Thyroid gland (tissue), 4 donors: ENCODE results near the gene CERKL. TPM values are rescaled to one million over a fixed set of nuclear protein-coding genes. Genes with fewer than 3 reads are reported as not detected.

Experiments
- DNase-seq, 2 donors: peaks; one replicate each; pipeline ENCODE4 v3.0.0-alpha.2; 2019
- H3K27ac ChIP-seq, 3 donors: fragments of 200-600 bp; sonication (generic); 1 replicate in 2 of 3; 2 replicates in 1 of 3; pipeline ENCODE4 v1.5.1; 2016 to 2019; ENCODE audit warnings: mild to moderate bottlenecking in 1 of 3, moderate library complexity in 1 of 3
- H3K27me3 ChIP-seq: fragments of 200-600 bp; sonication (generic); one replicate; pipeline ENCODE4 v1.5.1; 2019
- H3K36me3 ChIP-seq, 2 donors: fragments of 200-600 bp; sonication (generic); one replicate each; pipeline ENCODE4 v1.5.1; 2016 to 2019
- H3K4me1 ChIP-seq, 2 donors: fragments of 200-600 bp; sonication (generic); one replicate each; pipeline ENCODE4 v1.5.1; 2017 to 2019
- H3K4me3 ChIP-seq, 3 donors: fragments of 200-600 bp; sonication (generic); replicated peaks in 1 of 3; 1 replicate in 2 of 3; 2 replicates in 1 of 3; pipeline ENCODE4 v1.5.1; 2016; ENCODE audit warnings: mild to moderate bottlenecking in 1 of 3
- H3K9me3 ChIP-seq: fragments of 200-600 bp; sonication (generic); one replicate; pipeline ENCODE4 v1.5.1; 2017
- CTCF ChIP-seq, 6 experiments: fragments of 200-600 bp in 3 of 6; fragments of 450-650 bp in 3 of 6; sonication (generic) in 3 of 6; IDR thresholded peaks; one replicate each; pipeline ENCODE4 v1.5.1; 2016 to 2019; ENCODE audit warnings: antibody characterized with exemption in 6 of 6, mild to moderate bottlenecking in 2 of 6, inconsistent platforms in 1 of 6, moderate library complexity in 1 of 6
- POLR2A ChIP-seq, 2 donors: fragments of 450-650 bp; IDR thresholded peaks; one replicate each; pipeline ENCODE4 v1.6.1; 2017; ENCODE audit warnings: antibody characterized with exemption in 2 of 2, mild to moderate bottlenecking in 2 of 2, moderate library complexity in 1 of 2
- WGBS, 2 donors: methylation state at CpG; one replicate each; pipeline ENCODE4 v1.1.5; 2017; 5-methylcytosine and 5-hydroxymethylcytosine counted together
- intact Hi-C: fragments of 100-400 bp; cut with DNase I; formaldehyde crosslinking; loops from one replicate; pipeline ENCODE4 v1.15.1; 2023
- total RNA-seq, 4 donors: library from RNA; depleted of rRNA; stranded (reverse); fragments of >200 nt; gene quantifications; one replicate each; pipeline ENCODE4 v1.2.3, GENCODE V29; 2016

CERKL gene
- total RNA-seq, 4 donors from 2014 or later, result not detected

- DNase-seq, result no peak
- intact Hi-C loops, result no loop called here
- WGBS, 2 donors, result 88 to 91% methylated on average over 2 of the region's 2 CpGs
- H3K9me3 ChIP-seq, result no peaks in the 10 kb centered on the region
- H3K36me3 ChIP-seq, result no peaks in the 10 kb centered on the region
- H3K4me3 ChIP-seq, result no peak overlapping the region
- no peaks in the 10 kb centered on the region for H3K4me1 ChIP-seq
- TF ChIP-seq POLR2A (IDR thresholded peaks at IDR 0.05) (no peak), CTCF (IDR thresholded peaks at IDR 0.05) (no peak)
- H3K27ac ChIP-seq, result no peak overlapping the region
- no peaks in the 10 kb centered on the region for H3K27me3 ChIP-seq
Observed at GRCh38 chr2:181553244-181553643, 103.7 kb downstream of the CERKL start.

- Histone ChIP-seq H3K36me3 (no peaks in the 10 kb centered on the region), H3K4me1 (no peaks in the 10 kb centered on the region), H3K4me3 (no peak overlapping the region), H3K9me3 (no peaks in the 10 kb centered on the region), H3K27ac (no peak overlapping the region), H3K27me3 (no peaks in the 10 kb centered on the region)
- no peak for TF ChIP-seq POLR2A (IDR thresholded peaks at IDR 0.05)
- TF ChIP-seq CTCF (IDR thresholded peaks at IDR 0.05), result no peak
- no peak for DNase-seq
- WGBS, 2 donors, result 52 to 75% methylated on average over 1 of the region's 1 CpG
- intact Hi-C loops, result no loop called here
Observed at GRCh38 chr2:181552808-181553207, 104.1 kb downstream of the CERKL start.

- Histone ChIP-seq H3K9me3 (no peaks in the 10 kb centered on the region), H3K4me3 (no peak overlapping the region), H3K27me3 (no peaks in the 10 kb centered on the region), H3K4me1 (no peaks in the 10 kb centered on the region), H3K27ac (no peak overlapping the region), H3K36me3 (no peaks in the 10 kb centered on the region)
- TF ChIP-seq CTCF (IDR thresholded peaks at IDR 0.05), result no peak
- TF ChIP-seq POLR2A (IDR thresholded peaks at IDR 0.05), result no peak
- no peak for DNase-seq
- 12 to 27% methylated on average over 3 of the region's 3 CpGs for WGBS, 2 donors
- intact Hi-C loops, result no loop called here
Observed at GRCh38 chr2:181546086-181546485, 110.8 kb downstream of the CERKL start.

- WGBS, 2 donors, result 94 to 99% methylated on average over 2 of the region's 2 CpGs
- Histone ChIP-seq H3K27ac (no peak overlapping the region), H3K4me3 (no peak overlapping the region), H3K36me3 (no peaks in the 10 kb centered on the region), H3K27me3 (no peaks in the 10 kb centered on the region), H3K4me1 (no peaks in the 10 kb centered on the region), H3K9me3 (no peaks in the 10 kb centered on the region)
- intact Hi-C loops, result no loop called here
- no peak for DNase-seq
- TF ChIP-seq CTCF (IDR thresholded peaks at IDR 0.05) (no peak), POLR2A (IDR thresholded peaks at IDR 0.05) (no peak)
Observed at GRCh38 chr2:181542170-181542569, 114.7 kb downstream of the CERKL start.

- TF ChIP-seq POLR2A (IDR thresholded peaks at IDR 0.05), result no peak
- TF ChIP-seq CTCF (IDR thresholded peaks at IDR 0.05), result no peak
- Histone ChIP-seq H3K4me3 (no peak overlapping the region), H3K27me3 (no peaks in the 10 kb centered on the region), H3K27ac (no peak overlapping the region), H3K9me3 (no peaks in the 10 kb centered on the region), H3K4me1 (no peaks in the 10 kb centered on the region), H3K36me3 (no peaks in the 10 kb centered on the region)
- 83 to 96% methylated on average over 4 of the region's 4 CpGs for WGBS, 2 donors
- intact Hi-C loops, result no loop called here
- DNase-seq, result no peak
Observed at GRCh38 chr2:181540421-181540820, 116.5 kb downstream of the CERKL start.
